HepG2 (cell line): Measurements from ENCODE around the gene NBL1. TPM values are rescaled to one million over a fixed set of nuclear protein-coding genes. Genes with fewer than 3 reads are reported as not detected.

Experiments used
- ATAC-seq: fragments of 200-7000 bp; cut with Tn5 transposase; 3 replicates; pipeline ENCODE4 v1.9.1; 2020; ENCODE audit warnings: mild to moderate bottlenecking, moderate library complexity
- BruUV-seq: library from RNA; stranded (reverse); fragments of 400-500 nt; replicated peaks from 2 replicates; lab custom pipeline; 2021; lab: Mats Ljungman, UMichigan
- CTCF ChIA-PET: fragments of 300-600 bp; formaldehyde crosslinking; extraction: SDS; loops from one replicate; lab custom pipeline; 2021; ENCODE audit warnings: low total read pairs, inconsistent platforms, low intra/inter-chr PET ratio; lab: Yijun Ruan, JAX
- POLR2A ChIA-PET: fragments of 350-600 bp; sonication (Branson Sonifier 250); formaldehyde crosslinking; loops from one replicate; lab custom pipeline; 2020; ENCODE audit warnings: antibody characterized with exemption, inconsistent platforms; lab: Yijun Ruan, JAX
- DNase-seq: peaks from one replicate; pipeline ENCODE4 v3.0.0-alpha.2; 2015; ENCODE audit warnings: low spot score
- FAIRE-seq: peaks from 3 replicates; lab custom pipeline; 2011; peaks lifted over from hg19 to GRCh38; lab: Jason Lieb, UNC
- H2AFZ ChIP-seq: one replicate; pipeline ENCODE4 v1.6.1; 2011; ENCODE audit warnings: low read length, inconsistent platforms
- H3K27ac ChIP-seq: fragments of 300-600 bp; 3 replicates; pipeline ENCODE4 v1.8.0; 2011; ENCODE audit warnings: mixed run types, mild to moderate bottlenecking, mixed read lengths, low read length, inconsistent platforms; ENCODE audit not compliant: insufficient read depth; ENCODE audit errors: extremely low read length
- H3K27me3 ChIP-seq, 2 experiments: fragments of 200-600 bp in 1 of 2; 2 replicates in 1 of 2; 3 replicates in 1 of 2; pipeline versions ENCODE4 v1.6.0 to v1.8.0; 2011; ENCODE audit warnings: low read length in 2 of 2, mild to moderate bottlenecking in 2 of 2, moderate library complexity in 2 of 2, inconsistent platforms in 1 of 2; ENCODE audit not compliant: insufficient read depth in 2 of 2, control insufficient read depth in 1 of 2
- H3K36me3 ChIP-seq, 2 experiments: fragments of 200-600 bp in 1 of 2; replicated peaks in 1 of 2; 2 replicates in 1 of 2; 3 replicates in 1 of 2; pipeline versions ENCODE4 v1.5.1 to v1.8.0; 2011; ENCODE audit warnings: low read length in 2 of 2, inconsistent platforms in 1 of 2; ENCODE audit not compliant: insufficient read depth in 2 of 2, control insufficient read depth in 1 of 2
- H3K4me1 ChIP-seq: 2 replicates; pipeline ENCODE4 v1.5.1; 2012; ENCODE audit warnings: low read length, inconsistent platforms; ENCODE audit not compliant: insufficient read depth
- H3K4me2 ChIP-seq: 2 replicates; pipeline ENCODE4 v1.6.0; 2011; ENCODE audit warnings: low read depth, low read length, inconsistent platforms
- H3K4me3 ChIP-seq, 3 experiments: fragments of 200-600 bp in 1 of 3; sonication (generic), shearing (Covaris generic) in 1 of 3; replicated peaks in 1 of 3; 2 replicates each; pipeline ENCODE4 v1.5.1; 2011 to 2016; ENCODE audit warnings: low read length in 3 of 3, inconsistent platforms in 2 of 3, low read depth in 2 of 3, mild to moderate bottlenecking in 2 of 3, control low read depth in 1 of 3, mixed read lengths in 1 of 3; ENCODE audit not compliant: insufficient read depth in 1 of 3
- H3K79me2 ChIP-seq: one replicate; pipeline ENCODE4 v1.6.1; 2011; ENCODE audit warnings: low read length, inconsistent platforms; ENCODE audit not compliant: insufficient read depth
- H3K9ac ChIP-seq: 2 replicates; pipeline ENCODE4 v1.6.0; 2011; ENCODE audit warnings: mild to moderate bottlenecking, low read depth, low read length, inconsistent platforms; ENCODE audit not compliant: insufficient read depth
- H3K9me3 ChIP-seq: 2 replicates; pipeline ENCODE4 v1.5.1; 2012; ENCODE audit warnings: mild to moderate bottlenecking, low read length
- H4K20me1 ChIP-seq: 2 replicates; pipeline ENCODE4 v1.6.0; 2011; ENCODE audit warnings: inconsistent platforms, mild to moderate bottlenecking, low read length, moderate library complexity; ENCODE audit not compliant: insufficient read depth
- JARID2 ChIP-seq: sonication (generic); formaldehyde crosslinking; IDR thresholded peaks from 2 replicates; pipeline ENCODE4 v1.8.1; 2023; ENCODE audit warnings: missing genetic modification reagents, inconsistent platforms; ENCODE audit not compliant: insufficient replicate concordance
- KMT2B ChIP-seq: IDR thresholded peaks from 2 replicates; pipeline ENCODE4 v1.6.1; 2016; ENCODE audit warnings: missing genetic modification reagents, missing compliant biosample characterization
- MED13 ChIP-seq: sonication (generic); formaldehyde crosslinking; IDR thresholded peaks from 2 replicates; pipeline ENCODE4 v1.5.0; 2020; ENCODE audit warnings: missing genetic modification reagents
- RARG ChIP-seq: sonication (generic); formaldehyde crosslinking; IDR thresholded peaks from 2 replicates; pipeline ENCODE4 v1.4.0; 2020; ENCODE audit warnings: low read depth, mild to moderate bottlenecking, missing genetic modification reagents
- SP5 ChIP-seq: IDR thresholded peaks from 2 replicates; pipeline ENCODE4 v1.6.1; 2016; ENCODE audit warnings: low read depth, borderline replicate concordance
- SPEN ChIP-seq: sonication (generic); formaldehyde crosslinking; IDR thresholded peaks from 2 replicates; pipeline ENCODE4 v1.5.1; 2020; ENCODE audit warnings: low read depth, mild to moderate bottlenecking, missing genetic modification reagents
- TAF1 ChIP-seq: sonication (generic); formaldehyde crosslinking; IDR thresholded peaks from 2 replicates; pipeline ENCODE4 v1.4.0; 2020; ENCODE audit warnings: missing genetic modification reagents
- TSC22D2 ChIP-seq: sonication (generic); formaldehyde crosslinking; IDR thresholded peaks from 2 replicates; pipeline ENCODE4 v1.5.1; 2020; ENCODE audit warnings: missing genetic modification reagents, mild to moderate bottlenecking, borderline replicate concordance
- ZNF354B ChIP-seq: sonication (generic); formaldehyde crosslinking; IDR thresholded peaks from 2 replicates; pipeline ENCODE4 v1.8.0; 2022; ENCODE audit warnings: mild to moderate bottlenecking, missing genetic modification reagents
- ZNF562 ChIP-seq: sonication (generic); formaldehyde crosslinking; IDR thresholded peaks from 2 replicates; pipeline ENCODE4 v1.8.0; 2022; ENCODE audit warnings: missing genetic modification reagents, borderline replicate concordance
- ZNF564 ChIP-seq: sonication (generic); formaldehyde crosslinking; IDR thresholded peaks from 2 replicates; pipeline ENCODE4 v1.8.1; 2023; ENCODE audit warnings: mild to moderate bottlenecking, missing genetic modification reagents
- WGBS: methylation state at CpG from one replicate; pipeline ENCODE4 v1.1.6; 2017; ENCODE audit warnings: low lambda C conversion rate; 5-methylcytosine and 5-hydroxymethylcytosine counted together
- in situ Hi-C: cut with HindIII; loops from 2 replicates; pipeline ENCODE4 v1.10.0; 2017; ENCODE audit warnings: low pct_unique_long_range_greater_than_20kb; ENCODE audit not compliant: extremely low pct_ligation_motif_present
- intact Hi-C: fragments of 100-400 bp; cut with micrococcal nuclease; formaldehyde crosslinking; loops from one replicate; pipeline ENCODE4 v1.10.0; 2022; ENCODE audit not compliant: unreplicated experiment
- polyA plus RNA-seq, 8 experiments: library from polyadenylated mRNA; depleted of rRNA in 3 of 8; stranded (reverse) in 7 of 8; unstranded in 1 of 8; fragments of >200 nt; fragmentation: Illumina TruSeq in 4 of 8; extraction: Trizol in 4 of 8; gene quantifications; 2 replicates each; pipeline versions ENCODE4 v1.2.1 to v1.2.3, GENCODE V29; 2011 to 2016; ENCODE audit warnings: low read depth in 4 of 8, missing spikeins in 1 of 8, mixed read lengths in 1 of 8; ENCODE audit not compliant: insufficient read depth in 1 of 8
- total RNA-seq, 5 experiments: library from RNA; depleted of rRNA; stranded (reverse); fragments of >200 nt; fragmentation: Illumina TruSeq; extraction: Trizol; gene quantifications; 2 replicates each; pipeline ENCODE4 v1.2.3, GENCODE V29; 2016; ENCODE audit warnings: low read depth in 1 of 5
- TF ChIP-seq, protein P1 (sequence below): sonication (generic); formaldehyde crosslinking; IDR thresholded peaks from 2 replicates; pipeline ENCODE4 v1.8.1; 2023; ENCODE audit warnings: mild to moderate bottlenecking, missing genetic modification reagents
- TF ChIP-seq, protein P2 (sequence below): sonication (generic); formaldehyde crosslinking; IDR thresholded peaks from 2 replicates; pipeline ENCODE4 v1.9.0; 2022; ENCODE audit warnings: missing genetic modification reagents, mild to moderate bottlenecking, borderline replicate concordance
- TF ChIP-seq, protein P3 (sequence below): sonication (generic); formaldehyde crosslinking; IDR thresholded peaks from 2 replicates; pipeline ENCODE4 v1.5.1; 2020; ENCODE audit warnings: missing genetic modification reagents, mild to moderate bottlenecking, borderline replicate concordance

NBL1 gene
- total and polyA plus RNA-seq, 2 of the 13 experiments (the other 11 are each of a cell fraction or from before 2014, with no cell fraction given) = 2.7 to 13.8 TPM

DNA sequence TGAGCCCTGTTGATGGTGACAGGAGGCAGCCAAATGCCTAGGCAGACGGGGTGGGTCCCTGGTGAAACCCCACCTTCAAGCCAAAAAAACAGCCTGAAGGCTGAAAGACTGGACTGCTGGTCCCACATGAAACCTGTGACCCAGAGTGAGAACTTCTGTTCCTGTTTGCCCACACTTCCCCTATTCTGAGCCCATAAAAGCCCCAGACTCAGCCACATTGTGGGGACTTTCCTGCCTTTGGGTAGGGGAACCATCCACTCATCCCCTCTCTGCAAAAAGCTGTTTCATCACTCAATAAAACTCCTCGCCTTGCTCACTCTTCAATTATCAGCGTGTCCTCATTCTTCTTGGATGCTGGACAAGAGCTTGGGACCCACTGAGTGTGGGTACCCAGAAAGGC lies 45.7 kb downstream of the NBL1 start:
- no peak overlapping the region for H3K9ac ChIP-seq

More for the DNA sequence above, 45.7 kb downstream of the NBL1 start:
- CTCF ChIA-PET = no interaction called here
- FAIRE-seq = no peak
- in situ Hi-C loops = no loop called here
- H3K27ac ChIP-seq = no peak overlapping the region
- no peaks in the 10 kb centered on the region for H3K9me3 ChIP-seq
- POLR2A ChIA-PET = no interaction called here
- no peaks in the 10 kb centered on the region for H4K20me1 ChIP-seq
- H3K36me3 ChIP-seq = no peaks in the 10 kb centered on the region
- H2AFZ ChIP-seq = no peak overlapping the region
- intact Hi-C loops = no loop called here
- TF ChIP-seq ZNF354B (no peak), TSC22D2 (CRISPR knock-in tag) (no peak), SPEN (CRISPR knock-in tag) (no peak), ZNF562 (no peak), SP5 (no peak), TAF1 (CRISPR knock-in tag) (no peak), RARG (CRISPR knock-in tag) (no peak), JARID2 (CRISPR knock-in tag) (no peak), MED13 (CRISPR knock-in tag) (no peak), KMT2B (CRISPR knock-in tag) (no peak), ZNF564 (no peak)
- TF ChIP-seq, protein P1, sequence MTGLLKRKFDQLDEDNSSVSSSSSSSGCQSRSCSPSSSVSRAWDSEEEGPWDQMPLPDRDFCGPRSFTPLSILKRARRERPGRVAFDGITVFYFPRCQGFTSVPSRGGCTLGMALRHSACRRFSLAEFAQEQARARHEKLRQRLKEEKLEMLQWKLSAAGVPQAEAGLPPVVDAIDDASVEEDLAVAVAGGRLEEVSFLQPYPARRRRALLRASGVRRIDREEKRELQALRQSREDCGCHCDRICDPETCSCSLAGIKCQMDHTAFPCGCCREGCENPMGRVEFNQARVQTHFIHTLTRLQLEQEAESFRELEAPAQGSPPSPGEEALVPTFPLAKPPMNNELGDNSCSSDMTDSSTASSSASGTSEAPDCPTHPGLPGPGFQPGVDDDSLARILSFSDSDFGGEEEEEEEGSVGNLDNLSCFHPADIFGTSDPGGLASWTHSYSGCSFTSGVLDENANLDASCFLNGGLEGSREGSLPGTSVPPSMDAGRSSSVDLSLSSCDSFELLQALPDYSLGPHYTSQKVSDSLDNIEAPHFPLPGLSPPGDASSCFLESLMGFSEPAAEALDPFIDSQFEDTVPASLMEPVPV (CRISPR knock-in tag) = no peak
- TF ChIP-seq, protein P2, sequence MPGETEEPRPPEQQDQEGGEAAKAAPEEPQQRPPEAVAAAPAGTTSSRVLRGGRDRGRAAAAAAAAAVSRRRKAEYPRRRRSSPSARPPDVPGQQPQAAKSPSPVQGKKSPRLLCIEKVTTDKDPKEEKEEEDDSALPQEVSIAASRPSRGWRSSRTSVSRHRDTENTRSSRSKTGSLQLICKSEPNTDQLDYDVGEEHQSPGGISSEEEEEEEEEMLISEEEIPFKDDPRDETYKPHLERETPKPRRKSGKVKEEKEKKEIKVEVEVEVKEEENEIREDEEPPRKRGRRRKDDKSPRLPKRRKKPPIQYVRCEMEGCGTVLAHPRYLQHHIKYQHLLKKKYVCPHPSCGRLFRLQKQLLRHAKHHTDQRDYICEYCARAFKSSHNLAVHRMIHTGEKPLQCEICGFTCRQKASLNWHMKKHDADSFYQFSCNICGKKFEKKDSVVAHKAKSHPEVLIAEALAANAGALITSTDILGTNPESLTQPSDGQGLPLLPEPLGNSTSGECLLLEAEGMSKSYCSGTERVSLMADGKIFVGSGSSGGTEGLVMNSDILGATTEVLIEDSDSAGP (CRISPR knock-in tag) = no peak
- TF ChIP-seq, protein P3, sequence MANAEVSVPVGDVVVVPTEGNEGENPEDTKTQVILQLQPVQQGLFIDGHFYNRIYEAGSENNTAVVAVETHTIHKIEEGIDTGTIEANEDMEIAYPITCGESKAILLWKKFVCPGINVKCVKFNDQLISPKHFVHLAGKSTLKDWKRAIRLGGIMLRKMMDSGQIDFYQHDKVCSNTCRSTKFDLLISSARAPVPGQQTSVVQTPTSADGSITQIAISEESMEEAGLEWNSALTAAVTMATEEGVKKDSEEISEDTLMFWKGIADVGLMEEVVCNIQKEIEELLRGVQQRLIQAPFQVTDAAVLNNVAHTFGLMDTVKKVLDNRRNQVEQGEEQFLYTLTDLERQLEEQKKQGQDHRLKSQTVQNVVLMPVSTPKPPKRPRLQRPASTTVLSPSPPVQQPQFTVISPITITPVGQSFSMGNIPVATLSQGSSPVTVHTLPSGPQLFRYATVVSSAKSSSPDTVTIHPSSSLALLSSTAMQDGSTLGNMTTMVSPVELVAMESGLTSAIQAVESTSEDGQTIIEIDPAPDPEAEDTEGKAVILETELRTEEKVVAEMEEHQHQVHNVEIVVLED (CRISPR knock-in tag) = no peak
- no peaks in the 10 kb centered on the region for H3K4me1 ChIP-seq
- WGBS = 73% methylated on average over 3 of the region's 3 CpGs
- no TSS peak for BruUV-seq
- H3K4me2 ChIP-seq = no peak overlapping the region
- ATAC-seq = no peak
- H3K79me2 ChIP-seq = no peaks in the 10 kb centered on the region
- no peak overlapping the region for H3K4me3 ChIP-seq
- H3K27me3 ChIP-seq = no peaks in the 10 kb centered on the region; a peak in 1 of 5 replicates
- no peak for DNase-seq
